ENCODE measurements around the gene DPPA3.

The DPPA3 gene

DNA sequence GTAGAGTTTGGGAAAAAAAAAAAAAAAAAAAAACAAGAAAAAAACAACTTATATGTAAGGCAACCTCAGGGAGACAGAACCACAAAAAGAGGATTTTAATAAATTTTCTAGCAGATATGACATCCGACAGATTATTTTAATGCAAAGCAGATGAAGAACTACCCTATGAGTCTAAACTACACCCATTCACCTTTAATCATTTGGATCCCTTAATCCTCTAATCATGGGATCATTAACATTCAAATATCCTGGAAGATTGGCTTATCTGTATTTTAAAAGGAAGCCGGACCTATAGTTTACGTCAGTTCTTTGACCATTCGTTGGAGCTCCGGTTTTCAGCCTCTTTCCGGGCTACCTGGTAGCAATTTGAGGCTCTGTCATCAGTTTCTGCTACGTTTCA, at the start of gene DPPA3:
Gene DPPA3 (plus strand): TSS at position 301 of the 400 bp plus-strand sequence. CDS start 138 bp downstream, outside the sequence.
- no peak for DNase-seq

DNA sequence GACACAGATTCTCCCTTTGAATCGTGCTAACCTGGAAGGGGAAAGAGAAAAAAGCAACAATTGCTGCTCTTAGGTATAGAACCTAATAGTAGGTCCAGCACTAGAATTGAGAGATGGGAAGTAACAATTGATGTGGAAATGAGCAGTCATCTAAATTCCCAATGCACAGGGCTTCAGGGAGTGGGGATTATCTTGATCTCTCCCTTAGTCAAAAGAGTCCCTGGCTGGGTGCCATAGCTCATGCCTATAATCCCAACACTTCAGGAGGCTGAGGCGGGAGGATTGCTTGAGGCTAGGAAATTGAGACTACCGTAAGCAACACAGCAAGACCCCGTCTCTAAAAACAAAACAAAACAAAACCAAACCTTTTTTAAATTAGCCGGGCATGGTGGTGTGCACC, 49.5 kb upstream of the DPPA3 start:
- DNase-seq, result no peak

DNA sequence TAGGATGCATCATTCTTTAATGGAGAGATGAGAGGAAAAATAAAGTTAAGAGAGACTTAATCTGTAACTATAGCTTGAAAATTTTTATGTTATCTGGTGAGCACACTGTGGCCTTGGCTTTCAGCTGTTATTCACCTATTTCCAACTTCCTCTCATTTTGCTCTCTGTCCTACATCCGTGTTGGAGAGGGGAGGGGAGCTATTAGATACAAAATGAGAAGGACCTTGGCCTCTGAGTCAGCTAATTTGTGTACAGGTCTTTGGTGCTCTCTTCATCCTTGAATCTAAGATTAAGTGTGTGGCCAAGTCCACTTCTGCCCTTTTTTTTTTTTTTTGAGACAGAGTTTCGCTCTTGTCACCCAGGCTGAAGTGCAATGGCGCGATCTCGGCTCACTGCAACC, 44.6 kb upstream of the DPPA3 start:
- no peak for DNase-seq

DNA sequence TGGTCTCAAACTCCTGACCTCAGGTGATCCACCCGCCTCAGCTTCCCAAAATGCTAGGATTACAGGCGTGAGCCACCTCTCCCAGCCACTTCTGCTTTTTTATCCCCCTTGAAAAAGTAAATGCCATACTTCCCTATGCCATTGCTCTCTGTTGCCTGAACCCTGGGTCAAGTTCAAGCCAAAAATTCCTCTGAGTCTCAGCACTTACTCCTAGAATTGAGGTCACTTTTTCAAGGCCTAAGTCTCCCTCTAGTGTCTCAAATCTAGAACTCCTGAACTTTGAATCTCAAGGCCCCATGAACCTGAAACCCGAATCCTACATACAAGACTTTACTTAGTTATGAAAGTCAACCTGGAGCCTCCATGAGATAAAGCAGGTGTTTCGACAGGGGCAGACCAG, 44.1 kb upstream of the DPPA3 start:
- DNase-seq, result peak; percentile 70

DNA sequence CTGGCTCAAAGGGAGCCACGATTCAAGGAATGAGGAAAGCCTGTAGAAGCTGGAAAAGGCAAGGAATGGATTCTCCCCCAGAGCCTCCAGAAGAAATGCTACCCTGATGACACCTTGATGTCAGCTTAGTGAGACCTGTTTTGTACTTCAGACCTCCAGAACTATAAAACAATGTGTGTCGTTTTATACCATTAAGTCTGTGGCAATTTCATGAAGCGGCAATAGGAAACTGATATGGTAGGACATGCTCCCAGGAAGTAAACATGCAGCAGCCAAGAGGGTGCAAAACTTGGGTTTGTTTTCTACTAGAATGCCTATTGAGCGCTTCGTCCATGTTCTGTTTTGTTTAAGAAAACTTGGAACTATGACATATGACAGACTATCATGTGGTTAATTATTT, 43.1 kb upstream of the DPPA3 start:
- no peak for DNase-seq

DNA sequence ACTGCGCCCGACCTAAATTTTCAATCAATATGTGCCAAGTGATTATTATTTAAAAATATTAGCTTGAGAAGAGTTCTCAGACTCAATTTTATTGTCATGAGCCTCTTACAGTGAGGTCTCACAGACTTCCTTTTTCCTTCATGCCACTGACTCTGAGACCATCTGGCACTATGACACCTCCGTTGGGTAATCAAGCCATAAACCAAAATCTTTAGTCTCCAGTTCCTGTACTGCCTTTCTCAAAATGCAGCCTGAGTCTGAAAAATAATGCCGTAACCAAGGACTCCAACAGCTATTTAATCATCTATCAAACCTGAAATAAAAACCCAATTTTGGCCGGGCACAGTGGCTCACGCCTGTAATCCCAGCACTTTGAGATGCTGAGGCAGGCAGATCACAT, 35.8 kb upstream of the DPPA3 start:
- peak; percentile 66 for DNase-seq

DNA sequence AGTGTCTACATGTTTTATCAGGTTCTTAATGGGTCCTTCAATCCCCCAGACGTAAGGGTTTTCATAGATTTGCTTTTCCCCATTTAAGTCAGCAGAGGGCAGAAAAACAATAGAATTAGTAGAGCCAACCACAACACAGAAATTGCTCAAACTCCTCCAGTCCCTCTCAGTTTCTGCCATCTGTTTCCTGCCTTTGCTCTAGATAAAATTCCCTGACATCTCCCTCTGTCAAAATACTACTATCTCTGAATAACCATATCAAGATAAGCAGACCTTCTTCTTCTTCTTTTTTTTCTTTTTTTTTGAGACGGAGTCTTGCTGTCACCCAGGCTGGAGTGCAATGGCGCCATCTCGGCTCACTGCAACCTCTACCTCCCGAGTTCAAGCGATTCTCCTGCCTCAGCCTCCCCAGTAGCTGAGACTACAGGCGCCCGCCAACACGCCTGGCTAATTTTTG, 33.8 kb upstream of the DPPA3 start:
- peak; percentile 97 for DNase-seq

DNA sequence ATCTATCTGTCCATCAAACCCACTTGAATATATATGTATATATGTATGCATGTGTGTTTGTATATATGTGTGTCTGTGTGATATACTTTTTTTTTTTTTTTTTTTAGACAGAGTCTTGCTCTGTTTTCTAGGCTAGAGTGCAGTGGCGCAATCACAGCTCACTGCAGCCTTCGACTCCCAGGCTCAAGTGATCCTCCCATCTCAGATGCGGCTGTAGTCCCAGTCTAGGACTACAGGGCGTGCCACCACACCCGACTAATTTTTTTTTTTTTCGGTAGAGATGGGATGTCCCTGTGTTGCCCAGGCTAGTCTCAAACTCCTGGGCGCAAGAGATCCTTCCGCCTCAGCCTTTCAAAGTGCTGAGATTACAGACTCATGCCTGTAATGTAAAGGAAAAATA, 32.5 kb upstream of the DPPA3 start:
- DNase-seq, result peak; percentile 52

DNA sequence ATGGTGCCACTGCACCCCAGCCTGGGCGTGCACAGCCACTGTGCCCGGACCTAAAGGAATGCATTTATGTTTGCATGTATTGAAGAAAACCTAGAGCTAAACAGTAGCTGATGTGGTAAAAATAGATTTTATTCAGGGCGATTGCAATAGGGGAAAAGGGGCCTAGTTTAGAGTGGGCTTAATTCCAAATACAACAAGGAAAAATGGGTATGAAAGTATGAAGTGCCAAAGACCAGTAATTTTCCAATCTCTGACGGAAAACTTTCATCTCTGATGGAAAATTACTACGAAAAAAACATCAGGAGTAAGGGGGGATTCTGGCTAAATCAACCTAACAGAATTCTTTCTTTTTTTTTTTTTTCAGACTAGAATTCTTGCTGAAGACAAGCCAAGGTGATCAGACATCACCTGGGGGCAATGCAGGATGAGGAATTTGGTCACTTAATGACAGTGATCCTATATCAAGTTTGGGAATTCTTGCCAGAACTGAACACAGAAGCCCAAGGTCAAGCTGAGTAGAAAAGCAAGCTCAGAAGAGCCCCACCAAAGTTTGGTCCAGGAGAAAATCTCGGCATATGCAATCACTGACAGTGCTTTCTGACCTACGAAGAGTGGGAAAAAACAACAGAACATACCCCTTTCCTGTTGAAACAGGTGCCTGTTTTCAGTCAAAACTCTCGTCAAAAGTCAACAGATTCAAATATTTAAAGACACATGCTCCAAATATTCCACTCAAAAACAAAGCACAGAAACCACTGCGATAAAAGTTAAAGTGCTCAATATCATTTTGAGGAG, 31.8 kb upstream of the DPPA3 start:
- no peak for DNase-seq

DNA sequence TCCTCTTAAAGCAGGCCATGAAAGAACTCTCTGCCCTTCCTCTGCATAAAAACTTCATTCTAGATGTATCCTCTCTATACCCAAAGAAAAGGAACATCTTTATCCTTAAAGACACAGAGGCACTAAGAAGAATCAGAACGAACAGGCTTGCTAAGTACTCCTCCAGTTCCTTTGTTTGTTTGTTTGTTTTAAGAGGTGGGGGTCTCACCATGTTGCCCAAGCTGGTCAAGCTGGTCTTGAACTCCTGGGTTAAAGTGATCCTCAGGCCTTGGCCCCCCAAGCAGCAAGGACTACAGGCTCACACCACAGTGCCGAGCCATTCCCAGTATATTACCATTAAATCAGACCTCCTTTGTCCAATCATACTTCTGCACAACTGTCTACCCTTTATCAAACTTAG, 29.7 kb upstream of the DPPA3 start:
- DNase-seq, result no peak

DNA sequence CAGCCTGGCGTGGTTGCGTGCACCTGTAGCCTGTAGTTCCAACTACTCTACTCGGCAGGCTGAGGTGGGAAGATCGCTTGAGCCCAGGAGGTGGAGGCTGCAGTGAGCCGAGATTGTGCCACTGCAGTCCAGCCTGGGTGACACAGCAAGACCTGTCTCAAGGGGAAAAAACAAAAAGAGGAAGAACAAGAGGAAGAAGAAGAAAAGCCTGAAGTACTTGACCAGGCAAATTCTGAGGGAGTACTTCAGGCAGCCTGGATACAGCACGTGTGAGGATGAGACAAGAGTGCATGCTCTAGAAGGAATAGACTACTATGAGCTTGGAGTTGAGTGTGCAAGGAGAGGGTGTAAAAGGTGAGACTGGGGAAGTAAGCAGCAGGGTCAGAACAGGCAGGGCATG, 17.4 kb upstream of the DPPA3 start:
- DNase-seq, result no peak

DNA sequence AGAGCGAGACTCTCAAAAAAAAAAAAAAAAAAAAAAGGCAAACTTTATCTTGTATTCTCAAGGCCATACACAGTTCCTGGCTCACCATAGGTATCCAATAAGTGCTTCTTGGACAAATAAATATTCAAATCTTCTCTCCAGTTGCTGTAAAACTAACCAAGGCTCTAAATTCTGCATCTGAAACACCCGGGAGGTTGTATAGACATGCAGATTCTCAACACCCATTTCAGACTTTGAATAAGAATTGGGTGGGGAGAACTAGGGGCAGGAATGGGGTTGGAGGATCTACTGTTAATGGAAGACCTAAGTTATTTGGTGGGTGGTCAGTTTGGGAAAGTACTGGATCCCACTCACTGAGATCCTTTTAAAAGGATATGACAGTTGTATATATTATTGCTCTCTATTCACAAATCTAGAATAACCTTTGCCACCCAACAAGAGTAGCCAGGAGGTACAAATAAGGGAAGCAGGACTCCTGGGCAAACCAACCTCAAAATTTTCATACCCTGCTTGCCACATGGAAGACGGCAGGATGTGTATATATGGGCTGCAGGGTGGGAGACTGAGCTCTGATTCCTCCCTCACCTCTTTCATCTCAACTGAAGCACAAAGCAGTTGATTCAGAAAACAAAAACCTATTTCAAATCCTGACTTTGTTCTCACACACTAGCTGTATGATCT, 16.5 kb upstream of the DPPA3 start:
- no peak for DNase-seq

DNA sequence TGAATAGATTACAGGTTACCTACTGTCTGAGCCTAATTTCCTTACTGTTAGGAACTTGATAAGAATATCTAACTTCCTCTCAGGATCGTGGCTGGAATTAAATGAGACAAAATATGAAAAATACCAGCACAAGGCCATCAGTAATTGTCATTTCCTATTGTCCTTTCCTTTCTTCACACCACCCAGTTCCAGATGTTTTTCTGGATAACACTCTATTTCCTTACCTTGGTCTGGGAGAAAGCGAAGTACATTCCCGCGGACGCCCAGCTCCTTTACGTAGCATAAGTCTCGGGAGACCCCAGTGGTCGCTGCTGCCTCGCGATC, 16.0 kb upstream of the DPPA3 start:
- DNase-seq, result peak; percentile 23

DNA sequence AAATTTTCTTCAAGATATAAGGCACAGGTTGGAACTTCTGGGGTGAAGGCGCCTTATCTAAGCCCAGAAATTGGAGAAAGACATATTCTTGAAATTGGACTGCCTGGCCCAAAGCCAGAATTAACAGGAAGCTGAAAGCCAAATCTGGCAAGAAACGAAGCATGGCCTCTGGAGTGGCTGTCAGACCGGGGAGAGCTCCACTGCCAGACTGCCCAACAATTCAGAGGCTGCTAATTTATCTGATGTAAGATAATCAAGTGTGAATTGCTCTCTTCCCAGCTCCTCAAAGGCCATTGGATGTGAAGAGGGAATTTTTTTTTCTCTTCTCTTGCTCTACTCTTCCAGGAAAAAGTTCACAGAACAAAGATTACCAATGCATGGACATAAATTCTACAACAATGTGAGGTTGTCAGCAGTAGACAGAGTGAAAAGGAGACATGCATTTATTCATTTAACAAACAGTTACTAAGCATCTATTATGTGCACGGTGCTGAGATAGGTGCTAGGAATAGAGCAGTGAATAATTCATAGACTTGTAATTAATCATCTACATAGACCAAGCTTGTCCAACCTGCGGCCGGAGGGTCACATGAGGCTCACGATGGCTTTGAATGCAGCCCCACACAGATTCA, 15.6 kb upstream of the DPPA3 start, which contains the start of gene GDF3:
Gene GDF3 (minus strand): TSS at position 210 of the 632 bp plus-strand sequence. CDS start 47 bp downstream, at position 163.
- peak; percentile 76 for DNase-seq

DNA sequence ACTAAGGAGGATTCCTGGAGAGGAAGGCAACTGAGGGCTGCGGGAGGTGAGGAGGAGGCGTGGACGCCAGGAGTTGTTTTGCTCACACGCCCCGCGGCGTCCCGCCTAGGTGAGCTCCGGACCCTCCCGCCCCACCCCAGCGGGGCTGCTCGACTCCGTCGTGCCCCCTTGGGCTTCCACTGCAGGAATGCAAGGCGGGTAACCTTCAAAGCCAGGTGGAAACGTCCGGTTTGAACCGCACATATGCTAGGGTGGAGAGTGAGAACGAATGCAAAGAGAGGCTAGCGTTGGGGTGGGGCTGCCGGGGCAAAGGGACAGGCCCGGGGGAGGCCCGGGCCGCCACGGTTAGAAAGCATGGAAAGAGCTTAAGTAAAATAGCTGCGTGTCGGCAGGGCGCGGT, 5.4 kb upstream of the DPPA3 start:
- DNase-seq, result no peak

DNA sequence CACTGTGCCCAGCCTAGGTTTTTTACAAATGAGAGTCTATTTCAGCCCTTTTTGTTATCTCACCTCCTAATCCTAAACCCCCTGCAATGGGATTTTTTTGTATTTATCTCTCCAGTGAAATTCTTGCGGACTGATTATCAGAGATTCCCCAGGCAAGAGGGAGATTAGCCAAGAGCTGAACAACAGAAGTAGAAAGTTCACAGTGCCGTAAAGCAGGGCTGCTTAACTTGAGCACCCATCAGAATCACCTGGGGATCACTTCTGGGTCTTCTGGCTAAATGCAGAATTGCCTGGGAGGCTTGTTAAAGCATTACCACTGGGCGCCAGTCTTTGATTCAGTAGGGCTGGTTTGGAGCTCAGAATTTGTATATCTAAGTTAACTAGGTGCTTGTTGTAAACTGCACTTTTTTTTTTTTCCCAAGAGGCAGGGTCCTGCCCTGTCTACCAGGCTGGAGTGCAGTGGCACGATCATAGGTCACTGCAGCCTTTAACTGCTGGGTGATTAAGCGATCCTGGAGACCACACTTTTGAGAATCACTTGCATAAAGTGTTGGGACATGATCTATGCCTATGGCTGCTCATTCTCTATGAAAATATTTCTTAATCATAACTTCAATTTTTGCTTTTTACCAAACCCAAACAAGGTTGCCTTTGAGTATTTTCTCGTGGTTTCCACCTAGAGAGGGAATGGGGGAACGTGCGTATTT, 1.1 kb upstream of the DPPA3 start:
- peak; percentile 52 for DNase-seq

DNA sequence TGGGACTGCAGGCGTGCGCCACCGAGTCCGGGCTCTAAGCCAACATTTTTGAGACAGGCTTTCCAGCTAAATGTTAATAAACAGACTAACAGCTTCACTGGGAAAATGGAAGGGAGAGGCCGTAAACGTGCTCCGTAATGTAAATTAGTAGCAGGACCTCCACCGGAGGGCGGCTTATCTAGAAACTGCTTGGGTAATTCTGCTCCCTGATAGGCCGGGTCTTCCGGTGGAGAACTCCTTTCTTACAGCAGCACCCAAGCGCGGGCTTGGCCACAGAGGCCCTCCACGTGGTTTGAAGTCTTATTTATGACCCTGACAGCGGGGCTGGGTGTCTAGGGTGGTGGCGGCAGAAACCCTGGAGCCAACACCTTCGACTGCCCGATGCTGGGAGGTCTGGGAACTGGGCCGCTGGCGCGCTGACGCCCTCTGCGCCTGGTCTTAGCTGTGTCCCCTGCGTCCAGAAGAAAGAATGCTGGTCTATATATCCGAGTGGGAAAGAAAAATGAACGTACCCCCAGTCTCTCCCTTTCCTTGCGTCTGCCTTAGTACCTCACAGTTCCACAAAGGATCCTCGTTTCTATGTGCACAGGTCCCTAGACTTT, 1.7 kb downstream of the DPPA3 start:
- no peak for DNase-seq

DNA sequence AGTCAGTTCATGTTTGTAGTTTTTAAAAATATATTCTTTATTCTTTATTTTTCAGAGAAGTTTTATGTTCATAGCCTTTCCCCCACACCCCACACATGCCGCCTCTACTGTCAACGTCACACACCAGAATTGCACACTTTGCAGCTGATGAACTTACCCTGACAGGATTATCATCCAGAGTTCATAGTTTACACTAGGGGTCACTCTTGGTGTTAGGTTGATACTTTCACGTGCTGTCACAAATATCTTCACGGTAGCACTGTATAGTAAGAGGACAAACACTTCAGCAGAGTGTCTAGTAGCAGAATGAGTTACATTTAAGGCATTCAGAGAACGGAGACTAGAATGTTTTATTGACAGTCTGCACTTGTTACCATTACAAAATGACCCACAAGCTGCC, 5.1 kb downstream of the DPPA3 start:
- DNase-seq, result peak; percentile 82

DNA sequence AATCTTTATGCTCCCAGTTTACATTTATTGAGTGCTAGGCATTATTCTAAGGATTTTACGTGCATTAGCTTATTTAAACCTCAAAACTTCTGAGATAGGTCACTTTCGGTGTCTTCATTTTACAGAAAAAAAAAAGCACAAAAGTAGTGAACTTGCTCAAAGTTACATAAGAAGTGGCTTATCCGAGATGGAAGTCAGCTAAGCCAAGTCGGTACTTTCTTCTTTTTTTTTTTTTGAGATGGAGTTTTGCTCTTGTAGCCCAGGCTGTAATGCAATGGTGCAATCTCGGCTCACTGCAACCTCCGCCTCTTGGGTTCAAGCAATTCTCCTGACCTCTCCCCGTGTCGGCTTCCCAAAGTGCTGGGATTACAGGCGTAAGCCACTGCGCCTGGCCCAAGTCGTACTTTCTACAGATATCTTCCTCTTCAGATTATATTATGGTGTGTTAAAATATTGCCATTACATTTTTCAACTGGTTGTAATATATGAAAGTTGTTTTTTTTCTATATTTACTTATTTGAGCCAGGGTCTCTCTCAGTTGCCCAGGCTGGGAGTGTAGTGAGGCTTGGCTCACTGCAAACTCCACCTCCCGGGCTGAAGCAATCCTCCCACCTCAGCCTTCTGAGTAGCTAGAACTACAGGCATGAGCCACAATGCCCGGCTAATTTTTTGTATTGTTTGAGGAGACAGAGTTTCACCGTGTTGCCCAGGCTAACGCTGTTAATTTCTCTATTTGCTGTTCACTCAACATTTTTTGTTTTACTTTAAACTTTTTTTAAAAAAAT, 8.9 kb downstream of the DPPA3 start:
- DNase-seq, result no peak

DNA sequence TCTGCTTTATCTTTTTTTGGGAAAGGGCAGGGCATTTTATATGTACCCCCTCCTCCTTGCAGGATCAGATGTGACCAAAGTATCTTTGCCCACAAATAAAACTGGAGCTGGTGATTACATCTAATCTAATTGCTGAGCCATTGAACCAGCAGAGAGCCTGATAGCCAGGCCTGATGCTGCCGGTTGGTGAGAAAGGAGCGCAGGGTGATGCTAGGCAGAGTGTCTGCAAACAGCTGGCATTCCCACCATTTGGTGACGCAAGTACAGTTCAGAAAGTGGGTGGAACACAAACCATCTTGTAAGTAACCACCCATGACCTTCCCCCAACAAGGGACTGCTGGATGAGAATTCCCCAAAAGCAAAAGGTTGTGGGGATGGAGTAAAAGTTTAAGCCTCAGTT, 12.7 kb downstream of the DPPA3 start:
- DNase-seq, result no peak

DNA sequence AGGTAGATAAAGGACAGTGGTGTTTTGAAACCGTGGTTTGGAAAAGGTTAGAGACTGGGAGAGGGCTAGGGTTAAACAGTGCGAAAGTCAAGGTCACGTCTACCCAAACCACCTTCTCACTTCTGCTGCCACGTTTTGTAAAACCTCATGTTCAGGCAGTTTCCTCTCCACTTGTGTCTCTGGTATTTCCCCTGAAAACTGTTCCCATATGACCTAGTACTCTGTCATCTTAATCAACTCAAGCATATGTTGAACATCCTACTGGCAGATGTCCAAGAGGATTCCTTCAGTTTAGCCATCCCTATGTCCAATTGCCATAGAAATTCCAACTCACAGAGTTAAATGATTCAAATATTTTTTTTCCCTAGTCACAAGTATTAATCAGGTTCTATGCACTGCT, 18.5 kb downstream of the DPPA3 start:
- no peak for DNase-seq

DNA sequence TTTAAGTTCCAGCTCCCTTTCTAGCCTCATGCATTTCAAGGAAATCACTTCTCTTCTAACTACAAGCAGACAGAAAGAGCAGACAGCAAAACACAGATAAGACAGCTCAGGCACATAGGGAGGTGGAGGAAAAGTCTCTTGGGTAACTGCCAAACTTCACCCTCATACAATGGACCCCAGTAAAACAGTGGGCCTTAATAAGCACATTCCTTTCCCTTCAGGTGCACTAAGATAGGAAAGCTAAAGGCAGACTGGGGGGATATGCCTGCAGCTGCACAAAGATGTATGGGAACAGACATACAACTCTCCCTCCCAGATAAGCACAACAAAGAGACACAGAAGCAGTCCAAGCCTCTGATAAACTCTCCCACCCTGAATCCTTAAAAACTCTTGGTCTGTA, 19.8 kb downstream of the DPPA3 start:
- peak; percentile 29 for DNase-seq

Measured in hematopoietic multipotent progenitor cell treated with erythropoietin and hydrocortisone succinate and interleukin-3 and kit ligand, for 6 days (in vitro differentiated cells).